HFFc6 (cell line): ENCODE measurements around the gene ZNF620. TPM values are rescaled to one million over a fixed set of nuclear protein-coding genes. Genes with fewer than 3 reads are reported as not detected.
A peak's percentile ranks its signal among the peaks of the same experiment; 100 is the strongest.
"Not testable (repeated sequence)": the region's sequence is repeated elsewhere in the genome, so short reads cannot be mapped to it uniquely, and the experiment has no call there.

ENCODE experiments used
- DNase-seq: peaks from one replicate; pipeline ENCODE4 v3.0.0-alpha.2; 2018
- H3K27ac Mint-ChIP-seq: 2 replicates; pipeline ENCODE4 v1.8.0; 2020; ENCODE audit warnings: mild to moderate bottlenecking, mixed read lengths
- H3K27me3 Mint-ChIP-seq: 2 replicates; pipeline ENCODE4 v1.8.0; 2021; ENCODE audit warnings: mild to moderate bottlenecking, moderate library complexity, mixed read lengths; ENCODE audit not compliant: insufficient read depth
- H3K36me3 Mint-ChIP-seq: 2 replicates; pipeline ENCODE4 v1.8.0; 2021; ENCODE audit warnings: low read depth, mixed read lengths
- H3K4me1 Mint-ChIP-seq: 2 replicates; pipeline ENCODE4 v1.8.0; 2020; ENCODE audit warnings: low read depth, mixed read lengths
- H3K4me3 Mint-ChIP-seq: 2 replicates; pipeline ENCODE4 v1.8.0; 2020; ENCODE audit warnings: mild to moderate bottlenecking, moderate library complexity, mixed read lengths
- H3K9me3 Mint-ChIP-seq: 2 replicates; pipeline ENCODE4 v1.8.0; 2020; ENCODE audit warnings: mild to moderate bottlenecking, mixed read lengths
- CTCF ChIP-seq: fragments of 200-600 bp; sonication (generic); IDR thresholded peaks from 2 replicates; pipeline ENCODE4 v1.5.0; 2021; ENCODE audit warnings: antibody characterized with exemption, mild to moderate bottlenecking
- long read RNA-seq: library from polyadenylated mRNA; unstranded; transcript quantifications from one replicate; pipeline ENCODE4 v2.0.0, GENCODE V29; 2019
- total RNA-seq, 6 experiments: library from RNA; stranded (reverse); fragmentation: NEBNext Ultra II Directional; extraction: Animal tissue kit (Norgen Biotek cat#: 25700); gene quantifications; 2 replicates in 1 of 6; 3 replicates in 5 of 6; pipeline ENCODE4 v1.2.3, GENCODE V29; 2021

ZNF620 gene
- total RNA-seq = 1 to 10 TPM in 1 of 6 experiments, under 1 TPM in 5; 0.54 to 1.2 (median 0.69) TPM
- long read RNA-seq, partial matches to known transcripts = 0 of 1 reads
- long read RNA-seq, other reads (novel, unspliced or antisense) = 1 of 1 reads

- Mint-ChIP-seq H3K4me3 (peak within 1 kb of the TSS; percentile 90), H3K9me3 (no peaks in the 10 kb centered on the region), H3K27me3 (no peaks in the 10 kb centered on the region; the same call in 1 of the 2 replicates), H3K36me3 (no peaks in the 10 kb centered on the region), H3K4me1 (peaks cover 32% of the 10 kb centered on the region), H3K27ac (peak within 1 kb of the TSS; percentile 95)
- peak; percentile 37 for TF ChIP-seq CTCF
- DNase-seq = no peak
These were observed at the start of gene ZNF620 for GRCh38 chr3:40505599-40506462. Gene ZNF620, plus strand, starts transcription at chr3:40506039. Its CDS starts 314 bp downstream, at chr3:40506353.

- no peak for TF ChIP-seq CTCF
- DNase-seq = no peak
- Mint-ChIP-seq H3K4me1 (peaks cover 63% of the 10 kb centered on the region), H3K36me3 (peaks cover 34% of the 10 kb centered on the region), H3K4me3 (peak overlapping the region; percentile 97), H3K27me3 (peaks cover 6% of the 10 kb centered on the region), H3K9me3 (peaks cover 5% of the 10 kb centered on the region; the same call in 1 of the 2 replicates), H3K27ac (peak overlapping the region; percentile 97)
These were observed 49.4 kb upstream of the ZNF620 start for GRCh38 chr3:40456279-40456939.

- peaks cover 6% of the 10 kb centered on the region for H3K27me3 Mint-ChIP-seq
- H3K4me3 Mint-ChIP-seq = peak within 1 kb of the TSS; percentile 97
- H3K36me3 Mint-ChIP-seq = peaks cover 42% of the 10 kb centered on the region
- DNase-seq = peak; percentile 94
- H3K27ac Mint-ChIP-seq = peak within 1 kb of the TSS; percentile 97
- peaks cover 5% of the 10 kb centered on the region; the same call in 1 of the 2 replicates for H3K9me3 Mint-ChIP-seq
- H3K4me1 Mint-ChIP-seq = peaks cover 55% of the 10 kb centered on the region
- TF ChIP-seq CTCF = no peak
These were observed 48.7 kb upstream of the ZNF620 start, which contains the start of gene RPL14 for GRCh38 chr3:40456940-40457823. Gene RPL14, plus strand, starts transcription at chr3:40457339. Its CDS starts 133 bp downstream, at chr3:40457472.

GRCh38 chr3:40458473-40458872 is 47.4 kb upstream of the ZNF620 start:
- H3K4me1 Mint-ChIP-seq = peaks cover 45% of the 10 kb centered on the region

GRCh38 chr3:40460481-40460880 is 45.4 kb upstream of the ZNF620 start:
- H3K9me3 Mint-ChIP-seq, H3K4me3 Mint-ChIP-seq, H3K27me3 Mint-ChIP-seq, H3K27ac Mint-ChIP-seq, DNase-seq: not testable (repeated sequence)
- peaks cover 42% of the 10 kb centered on the region for H3K36me3 Mint-ChIP-seq
- H3K4me1 Mint-ChIP-seq = peaks cover 29% of the 10 kb centered on the region

More at GRCh38 chr3:40458473-40458872, 47.4 kb upstream of the ZNF620 start:
- Mint-ChIP-seq H3K27me3 (peaks cover 2% of the 10 kb centered on the region; the same call in 1 of the 2 replicates), H3K4me3 (peak overlapping the region; percentile 97), H3K27ac (peak overlapping the region; percentile 97), H3K9me3 (peaks cover 5% of the 10 kb centered on the region; the same call in 1 of the 2 replicates), H3K36me3 (peaks cover 42% of the 10 kb centered on the region)
- no peak for TF ChIP-seq CTCF
- no peak for DNase-seq
